Measurements from ENCODE around the gene SPAG6.
A peak's percentile ranks its signal among the peaks of the same experiment; 100 is the strongest.

The SPAG6 gene

DNA sequence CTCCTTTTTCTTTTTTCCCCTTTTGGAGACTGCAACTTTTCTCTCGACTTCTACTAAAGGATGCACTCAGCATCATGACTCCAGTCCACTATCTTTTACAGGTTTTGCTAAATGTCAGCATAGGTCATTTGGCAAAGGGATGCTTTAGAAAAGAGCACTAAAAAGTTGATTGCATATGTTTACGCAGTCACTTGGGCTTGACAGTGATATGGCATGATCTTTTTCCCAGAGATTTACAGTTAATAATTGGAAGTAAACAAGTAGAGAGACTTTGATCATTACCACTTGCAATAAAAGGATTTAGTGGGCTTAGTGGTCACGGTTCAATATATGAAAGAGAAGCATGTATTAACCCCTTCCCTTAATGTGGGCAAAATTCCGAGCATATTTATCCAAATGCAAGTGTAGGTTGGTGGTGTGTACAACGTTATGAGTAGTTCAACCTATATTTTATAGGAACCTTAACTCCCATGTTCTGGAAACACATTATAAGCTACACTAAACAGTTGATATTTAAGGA lies 22.6 kb upstream of the SPAG6 start:
- no peak for DNase-seq

DNA sequence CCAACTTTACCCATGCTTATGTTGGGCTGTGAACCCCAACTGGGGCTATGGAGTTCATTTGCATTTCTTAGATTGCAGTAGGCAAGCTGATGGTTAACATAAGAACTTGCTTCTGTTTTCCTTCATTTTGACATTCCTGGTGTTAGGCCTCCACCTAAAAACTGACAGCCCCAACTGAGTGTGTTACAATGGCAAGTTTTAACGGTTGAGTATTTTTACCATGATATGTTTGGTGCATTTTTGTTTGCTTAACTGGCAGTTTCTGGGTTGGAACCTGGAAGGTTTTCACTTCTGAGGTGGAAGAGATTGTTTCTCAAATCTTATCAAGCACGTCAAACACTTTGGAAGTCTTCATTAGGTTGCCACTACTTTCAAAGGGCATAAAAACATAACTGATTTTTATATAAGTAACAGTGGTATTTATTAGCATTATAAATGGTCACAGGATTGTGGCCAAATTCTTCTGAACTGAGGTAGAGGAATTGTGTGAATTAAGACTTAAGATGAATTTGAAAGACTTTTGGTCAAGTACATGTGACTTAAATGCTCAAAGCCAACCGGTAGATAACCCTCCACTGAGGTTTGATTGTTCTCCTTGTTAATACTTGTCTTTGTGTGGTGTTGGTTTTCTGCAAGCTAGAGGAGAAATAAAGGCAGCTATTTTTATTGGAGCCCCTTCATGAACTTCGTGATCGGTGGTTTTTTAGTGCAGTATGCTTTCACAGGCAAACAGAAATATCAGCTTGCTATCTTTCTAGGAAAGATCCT lies 21.6 kb upstream of the SPAG6 start:
- DNase-seq, result no peak

DNA sequence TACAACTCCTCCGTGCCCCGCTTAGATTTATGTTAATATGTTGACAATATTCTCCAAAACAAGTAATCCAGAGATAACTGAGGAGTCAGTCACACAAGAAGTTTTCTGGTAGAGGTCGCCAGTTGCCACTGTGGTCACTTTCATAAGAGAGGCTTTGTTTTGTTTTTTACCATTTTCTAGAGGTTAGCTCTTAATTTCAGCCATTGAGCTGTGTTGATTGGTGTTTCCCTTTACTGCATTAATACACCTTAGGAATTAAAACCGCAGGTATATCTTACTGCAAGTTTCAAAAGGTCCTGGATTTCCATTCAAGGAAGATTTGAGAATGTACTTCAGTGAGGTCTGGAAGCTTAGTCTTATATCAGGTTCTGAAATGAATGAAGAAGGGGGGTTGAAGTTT lies 20.9 kb upstream of the SPAG6 start:
- DNase-seq, result no peak

DNA sequence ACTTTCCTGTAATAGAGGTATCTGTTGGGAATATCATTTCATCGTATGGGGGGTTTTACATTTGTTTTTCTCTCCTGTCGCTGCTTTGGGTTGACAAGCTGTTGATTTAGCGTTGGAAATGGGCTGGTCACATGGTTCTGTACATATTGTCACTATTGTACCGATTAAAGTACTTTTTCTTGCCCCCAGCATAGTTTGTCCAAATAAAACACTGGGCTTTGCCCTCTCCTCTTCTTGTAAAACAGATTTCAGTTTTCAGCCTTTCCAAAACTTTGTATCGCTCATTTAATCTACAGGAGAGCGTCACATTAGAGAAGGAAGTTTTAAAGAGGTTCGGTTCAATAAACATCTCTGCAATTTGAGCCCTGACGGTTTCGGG lies 20.4 kb upstream of the SPAG6 start:
- no peak for DNase-seq

DNA sequence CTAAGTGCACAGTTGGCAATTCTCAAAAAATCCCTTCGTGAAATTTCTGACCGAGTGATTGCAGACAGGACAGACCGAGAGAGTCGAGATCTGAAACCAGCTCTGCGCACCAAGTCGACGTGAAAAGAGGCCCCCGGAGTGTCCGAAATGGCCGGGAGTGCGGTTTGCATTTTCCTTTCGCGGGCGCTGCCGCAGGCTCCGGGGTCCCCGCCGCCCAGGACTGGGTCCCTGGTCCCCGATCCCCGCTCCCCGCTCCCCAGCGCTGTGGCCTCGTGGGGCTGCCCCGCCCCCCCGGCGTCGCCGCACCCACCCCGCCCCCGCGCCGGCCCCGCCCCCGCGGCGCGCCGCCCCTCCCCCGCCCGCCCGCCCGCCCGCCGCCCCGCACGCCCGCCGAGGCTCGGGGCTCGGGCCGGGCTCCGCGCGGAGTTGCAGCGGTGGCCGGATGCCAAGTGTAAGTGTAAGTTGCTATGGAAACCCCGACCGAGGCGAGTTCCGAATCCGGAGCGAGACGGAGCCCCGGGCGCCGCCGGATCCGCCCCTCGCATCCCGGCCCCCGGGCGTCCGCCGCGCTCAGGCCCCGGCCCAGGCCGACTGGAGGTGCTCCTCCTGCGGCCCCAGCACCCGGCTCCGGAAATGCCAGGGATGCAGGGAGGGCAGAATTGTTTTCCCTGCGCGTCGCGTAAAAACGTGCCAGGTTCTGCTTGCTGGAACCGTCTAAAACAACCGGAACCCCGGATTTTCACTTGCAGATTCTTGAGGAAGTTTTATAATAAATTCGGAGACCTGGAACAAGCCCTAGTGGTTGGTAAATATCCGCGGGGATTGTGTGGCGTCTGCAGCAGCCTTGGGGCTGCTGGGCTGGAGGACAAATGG lies 19.8 kb upstream of the SPAG6 start:
- DNase-seq, result peak; percentile 87

DNA sequence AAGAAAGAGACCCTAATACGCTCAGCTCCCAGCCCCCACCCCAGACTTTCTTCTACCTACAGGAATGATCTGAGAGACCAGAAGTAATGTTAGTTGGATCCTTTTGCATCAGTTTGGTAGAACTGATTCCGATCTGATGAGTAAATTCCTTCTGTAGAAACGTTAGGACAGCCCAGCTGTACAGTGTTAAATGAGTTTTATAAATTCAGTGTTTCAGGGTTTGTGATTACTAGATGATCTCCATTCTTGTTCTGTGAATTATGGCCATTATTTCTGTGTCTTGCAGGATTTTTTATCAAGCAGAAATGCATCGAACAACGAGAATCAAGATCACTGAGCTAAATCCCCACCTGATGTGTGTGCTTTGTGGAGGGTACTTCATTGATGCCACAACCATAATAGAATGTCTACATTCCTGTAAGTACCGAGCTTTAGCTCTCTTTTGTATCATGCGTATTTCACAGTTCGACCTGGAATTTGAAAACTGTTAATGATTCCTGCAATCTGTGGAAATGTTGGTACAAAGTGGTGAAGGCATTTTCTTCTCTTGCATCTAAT lies 19.1 kb upstream of the SPAG6 start:
- no peak for DNase-seq

DNA sequence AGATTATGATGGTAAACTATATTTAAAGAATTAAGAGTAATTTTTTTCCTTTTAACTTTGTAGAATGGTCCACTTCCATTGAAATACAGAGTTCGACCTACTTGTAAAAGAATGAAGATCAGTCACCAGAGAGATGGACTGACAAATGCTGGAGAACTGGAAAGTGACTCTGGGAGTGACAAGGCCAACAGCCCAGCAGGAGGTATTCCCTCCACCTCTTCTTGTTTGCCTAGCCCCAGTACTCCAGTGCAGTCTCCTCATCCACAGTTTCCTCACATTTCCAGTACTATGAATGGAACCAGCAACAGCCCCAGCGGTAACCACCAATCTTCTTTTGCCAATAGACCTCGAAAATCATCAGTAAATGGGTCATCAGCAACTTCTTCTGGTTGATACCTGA lies 16.1 kb upstream of the SPAG6 start:
- no peak for DNase-seq

DNA sequence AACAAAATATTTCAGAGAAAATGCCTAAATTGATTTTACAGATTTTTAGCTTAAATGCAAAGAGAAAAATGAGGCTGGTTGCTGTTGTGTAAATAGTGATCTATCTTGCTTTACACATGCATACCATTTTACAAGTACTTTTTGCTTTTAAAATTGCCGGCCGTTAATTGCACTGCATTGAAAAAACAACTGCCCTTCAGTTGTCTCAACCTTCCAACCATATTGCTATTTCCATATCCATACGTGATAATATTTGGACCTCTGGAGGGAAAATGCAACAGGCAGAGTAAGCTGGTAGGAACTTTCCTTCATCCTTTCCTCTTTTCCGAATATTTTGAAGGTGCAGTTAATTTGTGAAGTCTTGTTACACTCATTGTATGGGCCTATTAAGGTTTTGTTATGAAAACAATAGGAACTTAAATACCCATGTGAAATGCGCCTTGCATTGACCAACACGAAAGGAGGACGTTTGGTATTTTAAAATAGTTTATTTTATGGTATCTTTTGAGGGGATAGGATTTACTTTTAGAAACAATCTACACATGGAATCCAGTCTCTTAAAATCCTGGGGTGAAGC lies 13.1 kb upstream of the SPAG6 start:
- no peak for DNase-seq

DNA sequence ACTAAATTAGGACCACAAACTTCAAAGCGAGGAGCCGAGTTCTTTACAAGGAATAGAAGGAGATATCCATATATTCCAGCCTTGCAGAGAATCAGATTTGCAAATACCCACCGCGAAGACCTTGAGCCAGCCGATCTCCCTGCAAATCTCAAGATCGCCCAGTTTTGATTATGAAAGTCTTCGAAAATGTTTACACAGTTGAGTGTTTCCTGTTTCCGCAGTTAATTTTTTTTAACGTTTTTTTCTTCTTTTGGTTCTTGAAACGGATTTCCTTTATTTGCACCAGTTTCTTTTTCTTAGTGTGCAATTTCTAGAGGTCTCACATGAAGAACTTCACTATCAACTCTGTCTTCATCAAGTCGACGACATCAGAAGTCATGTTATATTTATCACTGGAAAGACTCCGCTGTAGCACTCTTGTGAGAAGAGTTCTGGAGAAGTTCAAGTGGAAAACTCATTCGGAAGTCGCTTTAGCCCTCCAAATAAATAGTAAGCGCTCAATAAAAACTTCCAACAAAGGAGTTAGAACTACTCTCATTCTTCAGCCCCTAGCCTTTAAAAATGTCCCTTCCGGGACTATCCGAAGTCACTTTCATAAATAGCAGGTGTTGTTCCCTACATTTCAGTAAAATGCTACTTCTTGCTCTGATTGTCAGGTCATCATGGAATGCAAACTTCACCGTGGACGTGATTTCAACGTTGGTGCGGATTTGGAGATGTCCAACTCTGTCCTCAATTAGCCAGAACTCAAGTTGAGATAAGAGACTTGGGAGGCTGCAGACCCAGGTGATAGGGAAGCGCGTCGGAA lies 11.9 kb upstream of the SPAG6 start:
- peak; percentile 70 for DNase-seq

DNA sequence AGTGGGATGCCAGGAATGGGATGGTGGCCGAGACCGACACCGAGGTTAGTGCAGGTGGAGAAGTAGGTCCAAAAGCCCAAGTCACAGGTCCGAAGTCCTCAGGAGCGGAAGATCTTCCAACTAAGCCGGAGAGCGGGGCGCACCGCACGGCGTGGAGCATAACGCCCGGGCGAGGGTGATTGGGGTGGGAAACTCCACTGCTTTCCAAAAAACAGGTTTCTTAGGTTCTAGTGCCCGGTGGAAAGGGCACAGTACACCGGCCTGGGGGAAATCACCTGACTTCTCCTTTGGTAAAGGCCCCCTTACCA lies 11.4 kb upstream of the SPAG6 start:
- DNase-seq, result no peak

DNA sequence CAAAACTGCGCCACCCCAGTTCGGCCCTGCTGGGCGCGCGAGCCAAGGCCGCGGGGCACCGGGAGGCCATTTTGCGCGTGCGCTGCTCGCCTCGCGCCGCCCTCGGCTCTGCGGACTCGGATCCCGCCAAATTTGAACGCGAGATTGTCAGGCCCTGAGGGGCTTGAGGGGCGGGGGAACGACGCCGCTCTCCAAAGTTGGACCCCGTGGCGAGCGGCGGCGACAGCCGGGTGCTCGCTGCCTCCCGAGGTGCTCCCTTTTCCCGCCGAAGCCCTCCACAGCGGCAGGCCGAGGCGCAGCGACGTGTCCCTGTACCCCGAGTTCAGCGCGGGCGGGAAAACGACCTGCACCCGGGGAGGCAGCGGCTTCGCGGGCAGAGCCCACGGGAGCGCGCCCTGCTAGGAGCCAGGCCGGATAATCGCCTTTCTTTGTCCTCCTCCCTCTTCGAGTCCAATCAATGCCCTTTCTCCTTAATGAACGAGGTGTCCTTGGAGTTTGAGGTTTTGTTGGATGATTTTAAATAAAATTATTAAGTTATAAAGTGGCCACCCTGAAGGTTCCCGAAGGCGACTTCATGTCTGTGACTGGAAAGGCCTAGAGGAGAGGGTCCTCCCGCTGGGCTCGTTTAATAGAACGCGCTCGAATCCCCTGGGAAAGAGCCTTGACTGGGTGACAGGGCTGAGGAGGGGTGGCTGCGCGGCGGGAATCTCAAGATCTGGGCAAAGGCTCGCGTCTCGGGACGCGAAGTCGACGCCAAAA lies 10.7 kb upstream of the SPAG6 start:
- no peak for DNase-seq

DNA sequence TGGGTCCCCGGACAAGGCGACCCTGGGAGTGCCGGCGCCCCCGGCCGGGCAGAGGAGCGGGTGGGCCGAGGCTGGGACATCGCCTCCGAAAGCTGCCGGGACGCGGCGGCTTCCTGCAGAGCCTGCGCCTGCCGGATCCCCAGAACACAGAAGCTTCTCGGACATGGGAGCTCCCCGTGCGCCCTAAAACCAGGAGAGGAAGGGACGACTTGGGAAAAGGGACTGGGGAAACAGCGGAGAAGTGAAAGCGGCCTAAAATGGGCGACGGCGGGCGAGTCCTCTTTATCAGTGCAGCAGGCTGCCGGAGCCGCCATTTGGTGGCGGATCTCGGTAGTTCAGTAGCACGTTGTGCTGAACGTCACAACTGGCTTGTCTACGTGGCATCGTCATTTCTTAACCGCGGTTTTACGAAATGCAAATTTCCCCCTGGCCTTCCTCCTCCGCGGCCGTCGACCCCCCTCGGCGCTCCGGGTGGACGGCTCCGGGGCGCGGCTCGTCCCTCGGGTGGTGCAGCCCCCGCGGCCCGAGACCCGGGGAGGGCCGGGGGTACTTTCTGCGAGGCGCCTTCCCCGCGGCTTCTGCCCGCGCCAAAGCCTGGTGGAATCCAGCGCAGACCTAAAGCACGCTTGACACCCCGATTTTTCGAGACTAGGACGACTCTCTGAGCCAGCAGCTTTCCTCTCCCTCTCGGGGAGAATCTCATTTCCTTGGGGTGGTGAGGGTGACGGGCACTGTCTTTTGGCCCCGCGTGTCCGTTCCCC lies 9.9 kb upstream of the SPAG6 start:
- DNase-seq, result peak; percentile 86

DNA sequence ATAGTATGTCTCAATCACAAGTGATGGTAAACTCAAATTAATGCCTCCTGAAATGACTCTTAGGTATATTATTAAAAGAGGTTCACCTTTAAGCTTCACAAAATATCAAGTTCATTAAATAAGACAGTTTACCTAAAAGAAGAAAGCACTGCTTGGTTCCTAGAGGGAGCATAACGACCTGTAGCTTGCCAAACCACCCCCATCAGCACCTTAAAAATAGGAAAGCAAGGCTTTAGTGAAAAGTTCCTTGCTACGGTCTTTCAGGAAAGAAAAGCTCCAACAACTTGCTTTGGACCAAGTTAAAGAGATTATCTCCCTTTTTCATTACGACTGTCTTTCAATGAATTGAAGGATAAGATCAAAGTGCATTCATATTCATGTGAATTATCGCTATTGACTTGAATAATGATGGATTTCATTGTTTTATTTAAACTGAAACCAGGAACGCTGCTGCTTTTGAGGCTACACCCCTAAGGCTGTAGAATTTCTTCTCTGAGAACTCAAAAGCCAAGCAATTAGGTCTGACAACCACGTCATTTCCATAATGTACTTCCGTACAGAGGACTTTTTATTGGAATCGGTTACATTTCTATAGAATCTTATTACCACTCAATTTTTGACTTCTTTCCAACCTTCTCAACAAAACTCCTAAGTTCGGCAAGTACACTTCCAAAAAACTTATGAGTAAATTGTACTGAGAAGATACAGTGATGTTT lies 7.0 kb upstream of the SPAG6 start:
- DNase-seq, result no peak

DNA sequence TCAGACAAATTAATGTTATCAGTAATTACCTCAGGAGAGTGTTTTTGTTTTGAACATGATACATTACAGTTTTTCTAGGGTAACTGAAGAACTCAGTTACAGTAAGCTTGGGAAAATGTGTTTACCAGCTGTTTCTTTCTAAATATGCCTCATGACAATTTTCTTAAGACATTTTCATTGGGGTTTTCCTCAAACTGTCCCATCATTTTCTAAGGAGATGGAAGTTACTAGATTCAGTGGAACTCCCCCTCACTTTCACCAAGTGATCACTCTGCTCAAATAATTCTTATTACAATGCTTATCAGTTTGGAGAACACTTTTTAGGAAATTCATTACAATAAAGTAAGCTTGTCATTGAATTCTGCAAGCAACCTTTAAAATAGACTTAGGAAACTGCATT lies 6.4 kb upstream of the SPAG6 start:
- no peak for DNase-seq

DNA sequence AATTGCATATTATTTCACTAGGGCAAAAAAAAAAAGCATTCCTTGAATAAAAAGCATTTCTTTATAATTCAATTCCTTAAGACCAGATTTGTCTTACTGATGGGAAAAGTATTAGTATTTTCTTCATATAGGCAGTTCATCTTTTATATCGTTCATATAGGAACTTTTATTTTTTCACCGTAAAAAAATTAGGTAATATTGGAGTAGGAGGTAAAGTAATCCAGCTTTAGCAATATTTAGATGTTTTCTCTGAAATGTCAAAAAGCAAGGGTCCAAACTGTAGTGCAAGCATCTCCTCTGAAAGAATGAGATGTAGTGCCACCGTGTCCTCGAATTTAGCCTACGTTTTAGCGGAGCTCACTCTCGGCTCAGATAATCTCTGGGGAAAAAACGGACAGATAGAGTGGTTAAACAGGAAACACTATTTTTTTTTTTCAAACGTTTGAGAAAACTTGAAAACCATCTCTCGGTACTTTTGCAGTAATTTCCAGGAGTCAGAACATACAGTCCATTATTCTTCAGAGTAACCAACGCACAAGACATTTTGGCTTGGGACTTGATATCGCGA lies 5.5 kb upstream of the SPAG6 start:
- DNase-seq, result no peak

DNA sequence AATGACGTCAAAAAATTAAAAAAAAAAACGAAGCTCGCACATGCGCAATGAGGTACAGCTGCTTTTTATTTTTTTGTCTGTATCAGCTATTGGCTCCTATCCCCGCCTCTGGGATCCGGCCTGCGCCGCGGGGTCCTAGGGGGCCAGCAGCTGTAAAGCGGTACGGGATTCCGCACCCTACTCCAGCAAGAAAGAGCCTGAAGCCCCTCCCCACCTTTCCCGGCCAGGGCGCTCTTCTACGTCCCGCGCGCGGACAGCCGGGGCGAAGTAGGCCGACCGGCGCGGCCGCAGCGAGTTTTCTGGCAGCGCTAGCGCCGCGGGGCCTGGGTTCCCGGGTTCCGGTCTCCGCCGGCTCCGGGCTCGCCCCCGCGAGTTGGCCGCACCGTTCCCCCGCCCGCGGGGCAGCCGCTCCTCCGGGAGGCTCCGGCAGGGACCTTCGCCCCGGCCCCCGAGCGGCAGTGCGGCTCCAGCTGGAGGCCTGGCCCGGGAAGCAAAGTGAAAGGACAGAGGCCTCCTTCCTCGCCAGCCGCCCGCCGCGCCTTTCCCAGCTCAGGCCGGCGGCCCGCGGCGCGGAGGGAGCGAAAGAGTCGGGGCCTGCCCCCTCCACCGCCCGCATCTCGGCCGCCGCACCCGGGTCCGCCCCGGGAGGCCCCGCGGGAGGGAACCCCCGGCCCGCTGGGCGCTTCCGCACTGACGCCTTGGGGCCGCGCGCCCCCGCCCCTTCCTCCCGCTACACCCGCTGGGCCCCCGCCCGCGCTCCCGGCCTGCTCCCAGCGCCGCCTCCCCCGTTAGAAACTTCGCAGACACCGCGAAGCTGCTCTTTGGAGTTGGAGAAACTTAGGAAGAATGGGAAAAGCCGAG lies 4.7 kb upstream of the SPAG6 start:
- DNase-seq, result peak; percentile 76

DNA sequence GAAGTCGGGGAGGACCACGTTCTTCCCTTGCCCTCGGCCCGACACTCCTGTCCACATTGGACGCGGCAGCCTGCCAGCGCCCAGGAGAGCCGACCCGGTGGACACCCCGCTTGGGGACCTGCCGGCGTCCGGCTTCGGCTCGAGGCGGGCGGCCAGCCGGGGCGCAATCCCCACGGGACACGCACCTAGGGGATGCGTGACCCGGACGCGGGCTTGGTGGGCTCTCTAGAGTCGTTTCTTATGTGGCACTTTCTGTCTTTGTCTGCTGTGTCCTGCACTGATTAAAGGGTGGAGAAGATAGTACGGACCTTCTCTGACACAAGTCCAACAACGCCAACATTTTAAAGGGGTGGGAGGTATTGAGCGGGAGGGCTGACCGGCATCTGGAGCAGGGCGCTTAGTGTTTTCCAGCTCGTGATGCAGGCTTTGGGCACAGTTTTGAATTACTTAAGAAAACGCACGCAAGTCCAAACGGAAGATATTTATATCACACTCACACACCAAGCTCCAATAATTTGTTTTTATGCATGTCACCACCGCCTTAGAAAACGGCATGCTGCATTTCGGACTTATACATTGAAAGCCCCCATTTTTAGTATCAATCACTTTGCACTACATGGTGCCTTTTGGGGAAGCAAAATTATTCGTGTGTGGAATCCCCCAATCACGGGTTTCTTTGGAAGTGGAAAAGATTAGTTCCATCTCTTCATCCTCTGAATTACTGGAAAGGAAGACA lies 3.9 kb upstream of the SPAG6 start:
- no peak for DNase-seq

DNA sequence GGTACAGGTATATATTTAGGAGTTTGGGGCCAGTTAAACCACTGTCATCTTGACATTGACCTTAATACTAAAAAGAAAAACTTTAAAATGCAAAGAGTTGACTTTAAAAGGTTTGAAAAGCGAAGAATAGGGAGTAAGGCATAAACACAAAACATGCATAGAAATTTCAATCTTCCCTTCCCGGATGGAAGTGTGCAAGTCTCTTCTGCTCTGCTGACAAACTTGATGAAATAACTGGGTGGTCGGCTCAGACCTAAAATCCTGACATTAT lies 3.4 kb upstream of the SPAG6 start:
- DNase-seq, result no peak

DNA sequence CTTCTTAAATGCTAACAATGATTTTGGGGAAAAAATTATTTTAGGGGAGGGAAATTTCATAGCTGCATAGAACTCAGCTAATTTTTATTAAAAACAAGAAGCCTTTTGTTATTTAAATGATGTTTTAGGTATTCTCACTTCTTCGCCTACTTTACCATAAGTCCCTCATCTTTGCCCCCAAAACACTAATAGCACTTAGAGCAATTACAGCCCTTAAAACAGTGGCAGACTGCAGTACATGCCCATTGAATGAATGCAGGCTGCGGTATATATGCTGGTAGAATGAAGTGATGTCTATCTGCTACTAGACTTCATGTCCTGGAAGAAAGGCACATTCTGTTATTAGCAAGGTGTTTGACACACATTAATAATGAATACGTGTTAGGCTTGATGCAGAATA lies 2.9 kb upstream of the SPAG6 start:
- DNase-seq, result peak; percentile 10
